ENCODE measurements around the gene PIP5K1B.

DNA sequence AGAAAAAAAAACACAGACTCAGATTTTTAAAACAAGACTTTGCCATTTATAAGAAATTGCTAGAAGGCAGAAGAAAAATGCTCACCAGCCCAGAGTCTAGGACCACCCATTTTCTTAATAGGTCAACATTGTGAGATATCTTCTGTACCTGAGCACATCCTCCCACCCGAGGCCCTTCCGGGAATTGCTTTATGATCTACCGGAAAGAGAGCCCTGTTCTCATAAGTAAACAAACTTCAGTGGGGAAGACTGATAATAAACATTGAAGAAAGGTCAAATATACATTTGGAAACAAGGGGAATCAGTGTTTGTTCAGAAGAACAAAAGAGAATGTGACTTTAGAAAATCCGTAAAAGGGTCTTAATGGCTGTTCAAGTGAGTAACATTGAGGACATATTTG lies 264.5 kb downstream of the PIP5K1B start:
- TF ChIP-seq, protein P1, sequence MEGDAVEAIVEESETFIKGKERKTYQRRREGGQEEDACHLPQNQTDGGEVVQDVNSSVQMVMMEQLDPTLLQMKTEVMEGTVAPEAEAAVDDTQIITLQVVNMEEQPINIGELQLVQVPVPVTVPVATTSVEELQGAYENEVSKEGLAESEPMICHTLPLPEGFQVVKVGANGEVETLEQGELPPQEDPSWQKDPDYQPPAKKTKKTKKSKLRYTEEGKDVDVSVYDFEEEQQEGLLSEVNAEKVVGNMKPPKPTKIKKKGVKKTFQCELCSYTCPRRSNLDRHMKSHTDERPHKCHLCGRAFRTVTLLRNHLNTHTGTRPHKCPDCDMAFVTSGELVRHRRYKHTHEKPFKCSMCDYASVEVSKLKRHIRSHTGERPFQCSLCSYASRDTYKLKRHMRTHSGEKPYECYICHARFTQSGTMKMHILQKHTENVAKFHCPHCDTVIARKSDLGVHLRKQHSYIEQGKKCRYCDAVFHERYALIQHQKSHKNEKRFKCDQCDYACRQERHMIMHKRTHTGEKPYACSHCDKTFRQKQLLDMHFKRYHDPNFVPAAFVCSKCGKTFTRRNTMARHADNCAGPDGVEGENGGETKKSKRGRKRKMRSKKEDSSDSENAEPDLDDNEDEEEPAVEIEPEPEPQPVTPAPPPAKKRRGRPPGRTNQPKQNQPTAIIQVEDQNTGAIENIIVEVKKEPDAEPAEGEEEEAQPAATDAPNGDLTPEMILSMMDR (IDR thresholded peaks at IDR 0.05) = no peak
- TF ChIP-seq, protein P2, sequence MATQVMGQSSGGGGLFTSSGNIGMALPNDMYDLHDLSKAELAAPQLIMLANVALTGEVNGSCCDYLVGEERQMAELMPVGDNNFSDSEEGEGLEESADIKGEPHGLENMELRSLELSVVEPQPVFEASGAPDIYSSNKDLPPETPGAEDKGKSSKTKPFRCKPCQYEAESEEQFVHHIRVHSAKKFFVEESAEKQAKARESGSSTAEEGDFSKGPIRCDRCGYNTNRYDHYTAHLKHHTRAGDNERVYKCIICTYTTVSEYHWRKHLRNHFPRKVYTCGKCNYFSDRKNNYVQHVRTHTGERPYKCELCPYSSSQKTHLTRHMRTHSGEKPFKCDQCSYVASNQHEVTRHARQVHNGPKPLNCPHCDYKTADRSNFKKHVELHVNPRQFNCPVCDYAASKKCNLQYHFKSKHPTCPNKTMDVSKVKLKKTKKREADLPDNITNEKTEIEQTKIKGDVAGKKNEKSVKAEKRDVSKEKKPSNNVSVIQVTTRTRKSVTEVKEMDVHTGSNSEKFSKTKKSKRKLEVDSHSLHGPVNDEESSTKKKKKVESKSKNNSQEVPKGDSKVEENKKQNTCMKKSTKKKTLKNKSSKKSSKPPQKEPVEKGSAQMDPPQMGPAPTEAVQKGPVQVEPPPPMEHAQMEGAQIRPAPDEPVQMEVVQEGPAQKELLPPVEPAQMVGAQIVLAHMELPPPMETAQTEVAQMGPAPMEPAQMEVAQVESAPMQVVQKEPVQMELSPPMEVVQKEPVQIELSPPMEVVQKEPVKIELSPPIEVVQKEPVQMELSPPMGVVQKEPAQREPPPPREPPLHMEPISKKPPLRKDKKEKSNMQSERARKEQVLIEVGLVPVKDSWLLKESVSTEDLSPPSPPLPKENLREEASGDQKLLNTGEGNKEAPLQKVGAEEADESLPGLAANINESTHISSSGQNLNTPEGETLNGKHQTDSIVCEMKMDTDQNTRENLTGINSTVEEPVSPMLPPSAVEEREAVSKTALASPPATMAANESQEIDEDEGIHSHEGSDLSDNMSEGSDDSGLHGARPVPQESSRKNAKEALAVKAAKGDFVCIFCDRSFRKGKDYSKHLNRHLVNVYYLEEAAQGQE (IDR thresholded peaks at IDR 0.05; ENCODE audit: insufficient read depth in 1 of 2, low read depth in 2 of 2, low read length in 1 of 2) = no peak
- TF ChIP-seq POLR2AphosphoS5 (IDR thresholded peaks at IDR 0.05; ENCODE audit: low read depth, low read length) = no peak
- no peak for TF ChIP-seq SIN3A (IDR thresholded peaks at IDR 0.05; ENCODE audit: borderline replicate concordance, insufficient read depth, low read depth, low read length)
